DMS 273 (cell line): ENCODE results near the gene H2BK1.
A peak's percentile ranks its signal among the peaks of the same experiment; 100 is the strongest.

ENCODE experiments used
- DNase-seq: peaks from one replicate; lab custom pipeline; 2025; ENCODE audit not compliant: unreplicated experiment; lab: John Stamatoyannopoulos, UW

H2BK1 gene

DNA sequence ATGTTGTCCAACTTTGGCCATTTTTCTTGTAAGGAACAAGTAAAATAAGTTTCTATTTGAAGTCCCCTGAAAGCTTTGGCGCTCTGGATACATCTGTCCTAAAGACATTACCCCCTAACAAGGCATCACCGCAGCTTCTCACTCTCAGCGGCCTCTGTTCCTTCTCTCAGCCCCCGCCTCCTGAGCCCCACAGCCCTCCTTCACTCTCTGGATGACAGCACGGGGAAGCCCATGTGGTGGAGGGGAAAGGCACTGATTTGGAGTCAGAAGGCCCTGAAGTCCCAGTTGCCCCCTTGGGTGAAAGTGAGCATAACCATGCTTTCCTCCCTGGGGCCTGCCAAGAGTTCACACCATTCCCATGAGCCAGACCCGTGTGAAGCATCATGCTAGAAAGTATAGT lies 4.6 kb downstream of the H2BK1 start:
- no peak for DNase-seq

GRCh38 chr7:151204383-151205032 lies 5.8 kb downstream of the H2BK1 start:
- no peak for DNase-seq

GRCh38 chr7:151202836-151203235 lies 7.5 kb downstream of the H2BK1 start:
- no peak for DNase-seq

GRCh38 chr7:151201751-151202150 lies 8.5 kb downstream of the H2BK1 start:
- DNase-seq = no peak

GRCh38 chr7:151201344-151201743 lies 8.9 kb downstream of the H2BK1 start:
- DNase-seq = no peak

- peak; percentile 79 for DNase-seq
Measured at GRCh38 chr7:151198945-151199848, 11.1 kb downstream of the H2BK1 start.

- DNase-seq = no peak
Measured at GRCh38 chr7:151197932-151198331, 12.4 kb downstream of the H2BK1 start.

DNA sequence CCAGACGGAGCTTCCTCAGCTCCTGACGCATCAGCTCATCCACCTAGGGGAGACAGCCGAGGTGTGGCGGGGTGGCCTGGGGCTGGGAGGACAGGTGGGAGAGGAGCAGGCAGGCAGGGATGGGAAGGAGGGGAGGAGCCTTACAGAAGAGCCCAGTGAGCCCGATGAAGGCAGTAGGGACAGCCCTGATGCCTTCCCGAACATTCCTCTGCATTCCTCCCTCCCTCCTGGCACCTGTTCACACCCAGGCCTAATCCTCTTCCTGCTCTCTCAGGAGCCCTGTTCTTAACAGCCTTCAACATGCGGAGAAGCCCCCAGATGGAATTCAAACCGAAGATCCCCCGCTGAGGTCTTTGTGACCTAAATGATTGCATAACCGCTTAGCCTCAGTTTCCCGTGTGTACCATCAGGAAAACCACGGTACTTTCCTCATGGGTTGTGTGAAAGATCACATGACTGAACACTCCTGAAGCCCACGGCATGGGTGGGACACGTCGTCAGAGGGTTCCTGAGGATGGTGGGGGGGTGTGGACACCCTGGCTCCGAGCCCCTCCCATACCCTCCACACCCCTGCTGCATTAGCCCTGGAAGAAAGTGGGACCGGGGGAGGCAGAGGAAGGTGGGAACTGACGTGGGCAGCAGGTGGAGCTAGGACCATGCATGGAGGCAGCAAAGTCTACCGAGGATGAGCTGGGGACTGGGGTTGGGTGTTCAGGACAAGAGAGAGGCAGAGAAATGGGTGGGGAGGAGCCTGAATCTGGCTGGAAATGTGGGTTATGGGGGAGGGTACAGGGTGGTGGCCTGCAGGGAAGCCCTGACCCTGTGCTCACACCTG lies 14.5 kb downstream of the H2BK1 start:
- DNase-seq = no peak

GRCh38 chr7:151194188-151194587 lies 16.1 kb downstream of the H2BK1 start:
- DNase-seq = no peak

GRCh38 chr7:151193203-151193978 lies 16.9 kb downstream of the H2BK1 start:
- no peak for DNase-seq

GRCh38 chr7:151192002-151192539 lies 18.2 kb downstream of the H2BK1 start:
- no peak for DNase-seq

GRCh38 chr7:151191544-151191943 lies 18.7 kb downstream of the H2BK1 start:
- no peak for DNase-seq

- no peak for DNase-seq
Measured at GRCh38 chr7:151189038-151189437, 21.2 kb downstream of the H2BK1 start.

DNA sequence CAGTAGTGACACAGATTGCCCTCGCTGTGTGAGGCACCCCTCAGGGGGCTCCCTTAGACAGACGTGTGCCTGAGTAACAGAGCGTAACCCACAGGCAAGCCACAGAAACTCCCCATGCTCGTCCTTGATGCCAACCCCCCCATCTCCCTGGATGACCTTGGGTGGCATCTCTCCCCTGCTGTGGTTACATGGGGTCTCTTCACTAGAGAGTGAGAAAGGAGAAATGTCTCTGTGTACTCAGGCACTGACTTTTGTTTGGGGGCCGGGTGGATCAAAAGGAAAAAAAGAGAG lies 22.1 kb downstream of the H2BK1 start:
- no peak for DNase-seq

GRCh38 chr7:151187409-151188251 lies 22.7 kb downstream of the H2BK1 start:
- no peak for DNase-seq

GRCh38 chr7:151186640-151187408 lies 23.5 kb downstream of the H2BK1 start, which contains the start of gene ASB10:
TSS of gene ASB10 (minus strand) at chr7:151187250. CDS start at chr7:151187130, 120 bp downstream.
- no peak for DNase-seq

GRCh38 chr7:151185762-151186639 lies 24.3 kb downstream of the H2BK1 start:
- DNase-seq = no peak

GRCh38 chr7:151181011-151181431 lies 29.3 kb downstream of the H2BK1 start:
- no peak for DNase-seq
